Central memory CD8-positive, alpha-beta T cell (primary cell): ENCODE results near the gene FRMD4A.
A peak's percentile ranks its signal among the peaks of the same experiment; 100 is the strongest.
"Not testable (repeated sequence)": the region's sequence is repeated elsewhere in the genome, so short reads cannot be mapped to it uniquely, and the experiment has no call there.

Experiments
- ATAC-seq: fragments of 150-1000 bp; cut with Tn5 transposase; replicated peaks from 2 replicates; pipeline ENCODE4 v1.10.0; 2022; ENCODE audit warnings: mild to moderate bottlenecking, moderate FRiP score, moderate number of reproducible peaks; ENCODE audit not compliant: poor library complexity, severe bottlenecking; ENCODE audit errors: extremely low read depth
- DNase-seq, 2 donors: peaks; one replicate each; pipeline ENCODE4 v3.0.0; 2021; ENCODE audit warnings: low spot score in 2 of 2
- H3K27ac Mint-ChIP-seq: one replicate; pipeline ENCODE4 v1.8.0; 2022; ENCODE audit warnings: low read depth, mild to moderate bottlenecking, moderate library complexity, mixed read lengths
- H3K27me3 Mint-ChIP-seq: one replicate; pipeline ENCODE4 v1.8.0; 2022; ENCODE audit warnings: mixed read lengths
- H3K36me3 Mint-ChIP-seq: one replicate; pipeline ENCODE4 v1.8.0; 2022; ENCODE audit warnings: mild to moderate bottlenecking, moderate library complexity, mixed read lengths; ENCODE audit not compliant: insufficient read depth
- H3K4me1 Mint-ChIP-seq: one replicate; pipeline ENCODE4 v1.8.0; 2022; ENCODE audit warnings: mixed read lengths
- H3K4me3 Mint-ChIP-seq: one replicate; pipeline ENCODE4 v1.8.0; 2022; ENCODE audit warnings: mild to moderate bottlenecking, moderate library complexity, mixed read lengths
- H3K9me3 Mint-ChIP-seq: one replicate; pipeline ENCODE4 v1.8.0; 2022; ENCODE audit warnings: mixed read lengths

The FRMD4A gene

DNA sequence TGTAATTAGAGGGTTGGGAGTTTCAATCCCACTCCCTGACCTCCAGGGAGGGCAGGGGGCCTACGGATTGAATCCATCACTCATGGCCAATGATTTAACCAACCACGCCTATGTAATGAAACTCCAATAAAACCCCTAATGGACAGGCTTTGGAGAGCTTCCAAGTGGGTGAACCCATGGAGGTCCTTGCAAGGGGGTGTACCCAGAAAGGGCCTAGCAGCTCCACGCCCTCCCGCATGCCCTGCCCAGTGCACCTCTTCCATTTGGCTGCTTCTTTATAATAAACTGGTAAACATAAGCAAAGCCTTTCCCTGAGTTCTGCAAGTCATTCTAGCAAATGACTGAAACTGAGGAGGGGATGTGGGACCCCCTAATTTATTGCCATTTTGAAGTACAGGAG is 280.1 kb downstream of the FRMD4A start:
- Mint-ChIP-seq H3K4me1 (no peaks in the 10 kb centered on the region), H3K9me3 (peaks cover 8% of the 10 kb centered on the region), H3K4me3 (no peak overlapping the region), H3K36me3 (no peaks in the 10 kb centered on the region), H3K27ac (no peak overlapping the region), H3K27me3 (peaks cover 31% of the 10 kb centered on the region)
- ATAC-seq (no peak), DNase-seq (no peak)

DNA sequence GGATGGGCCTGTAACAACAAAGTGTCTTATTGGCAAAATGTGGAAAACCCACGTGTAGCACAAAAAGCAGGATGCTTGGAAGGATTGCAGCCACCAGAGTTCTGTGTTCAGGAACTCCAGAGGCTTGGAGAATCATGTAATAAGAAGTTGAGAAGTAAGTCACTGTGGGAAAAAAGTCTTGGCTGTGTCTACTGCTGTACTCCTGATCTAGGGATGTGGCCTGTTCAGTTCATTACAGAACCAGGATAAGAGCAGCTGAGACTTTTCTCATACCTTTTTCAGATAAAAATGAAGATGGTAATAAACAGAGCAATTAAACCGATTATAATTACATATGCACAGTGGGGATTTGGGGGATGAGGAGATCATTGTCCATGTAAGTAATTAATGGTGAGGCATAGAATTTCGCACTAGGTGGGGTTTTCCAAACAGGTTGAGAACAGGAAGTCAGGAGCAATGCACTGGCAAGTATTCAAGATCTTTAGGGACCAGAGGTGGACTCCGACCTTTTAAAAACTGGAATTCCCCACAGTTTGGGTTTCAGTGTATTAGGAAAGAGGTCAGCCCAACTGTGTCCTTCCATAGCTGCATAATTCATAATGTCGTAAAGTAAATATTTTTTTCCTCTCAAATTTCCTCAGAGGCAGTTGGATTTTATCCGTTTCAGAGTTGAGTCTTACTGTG is 281.7 kb downstream of the FRMD4A start:
- ATAC-seq = no peak
- no peaks in the 10 kb centered on the region for H3K4me1 Mint-ChIP-seq
- peaks cover 22% of the 10 kb centered on the region for H3K27me3 Mint-ChIP-seq
- no peaks in the 10 kb centered on the region for H3K36me3 Mint-ChIP-seq
- H3K9me3 Mint-ChIP-seq = peaks cover 8% of the 10 kb centered on the region
- DNase-seq = no peak
- H3K27ac Mint-ChIP-seq = no peak overlapping the region
- no peak overlapping the region for H3K4me3 Mint-ChIP-seq

DNA sequence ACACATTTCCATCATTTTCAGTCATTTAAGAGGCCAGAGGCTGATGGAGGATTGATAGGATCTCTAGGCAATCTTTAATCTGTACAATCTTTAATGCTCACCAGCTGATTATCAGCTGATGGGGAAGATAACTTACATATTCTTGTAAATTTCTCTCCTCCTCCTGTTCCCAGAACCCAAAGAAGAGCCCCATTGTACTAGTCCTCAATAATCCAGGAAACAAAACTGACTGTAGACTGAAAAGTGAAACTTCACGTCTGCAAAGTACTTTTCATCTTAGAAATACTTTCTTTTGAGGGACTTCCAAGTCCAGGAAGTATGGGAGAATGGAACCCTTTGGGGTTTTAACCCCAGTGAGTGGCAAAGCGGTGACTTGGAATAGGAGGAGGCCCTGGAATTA is 283.3 kb downstream of the FRMD4A start:
- Mint-ChIP-seq H3K27ac (no peak overlapping the region), H3K36me3 (no peaks in the 10 kb centered on the region), H3K4me1 (no peaks in the 10 kb centered on the region), H3K9me3 (peaks cover 8% of the 10 kb centered on the region), H3K4me3 (no peak overlapping the region), H3K27me3 (peaks cover 19% of the 10 kb centered on the region)
- DNase-seq (no peak), ATAC-seq (no peak)

DNA sequence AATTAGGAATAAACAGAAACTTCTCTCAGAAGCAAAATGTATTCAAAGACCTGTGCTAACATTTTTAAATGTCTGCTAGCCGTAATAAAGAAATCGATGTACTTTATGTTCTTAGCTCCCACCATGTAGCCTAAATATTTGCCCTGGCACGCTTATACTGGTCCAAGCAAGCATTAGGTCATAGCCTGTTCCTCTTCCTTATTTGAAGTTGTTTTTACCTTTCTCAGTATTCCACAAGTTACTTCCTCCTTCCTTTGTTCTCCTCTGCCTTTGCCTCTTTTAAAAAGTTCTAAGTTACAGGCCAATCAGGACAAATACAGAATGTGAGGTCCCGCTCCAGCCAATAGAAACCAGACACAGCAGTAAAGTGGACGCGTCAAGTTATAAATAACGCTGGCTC is 288.7 kb downstream of the FRMD4A start:
- ATAC-seq, H3K4me1 Mint-ChIP-seq, H3K36me3 Mint-ChIP-seq, H3K27ac Mint-ChIP-seq, H3K9me3 Mint-ChIP-seq, H3K27me3 Mint-ChIP-seq, H3K4me3 Mint-ChIP-seq, DNase-seq: not testable (repeated sequence)

DNA sequence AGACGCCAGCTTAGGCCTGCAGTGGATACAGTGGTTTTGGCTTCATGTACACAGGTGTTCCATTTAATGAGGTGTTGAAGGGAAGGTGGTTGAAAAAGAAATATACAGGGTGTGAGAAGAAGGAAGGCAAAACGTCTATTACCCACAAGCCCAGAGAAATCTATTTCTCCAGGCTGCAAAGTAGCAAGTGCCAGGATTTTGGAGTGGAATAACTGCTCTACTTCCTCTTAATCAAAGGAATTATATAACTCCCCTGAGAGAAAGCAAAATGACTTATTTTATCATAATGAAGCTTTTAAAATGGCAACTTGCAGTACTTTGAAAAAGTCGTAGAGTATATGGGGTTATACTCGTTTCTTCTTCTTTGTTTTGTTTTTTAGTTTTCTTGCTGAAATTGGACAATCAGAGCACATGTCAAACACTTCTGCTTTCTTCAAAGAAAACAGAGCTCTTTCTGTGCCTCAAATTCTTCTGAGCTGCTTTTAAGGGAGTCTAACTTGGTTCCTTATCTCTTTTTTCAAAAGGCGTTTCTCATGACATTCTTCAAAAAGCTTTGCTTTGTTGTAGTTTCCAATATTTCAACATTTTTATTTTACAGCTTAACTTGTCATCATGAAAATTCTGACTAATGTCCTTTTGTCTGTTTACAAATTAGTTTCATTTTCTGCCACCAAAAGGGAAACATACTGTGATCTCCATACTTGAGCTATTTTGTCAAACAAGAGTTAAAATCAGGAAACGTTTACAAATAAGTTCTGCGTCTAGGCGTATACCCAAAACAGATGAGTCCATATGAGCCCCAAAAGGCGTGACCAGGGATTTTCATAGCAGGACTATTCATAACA is 289.7 kb downstream of the FRMD4A start:
- Mint-ChIP-seq H3K27me3 (no peaks in the 10 kb centered on the region), H3K36me3 (peaks cover 2% of the 10 kb centered on the region), H3K9me3 (no peaks in the 10 kb centered on the region)

DNA sequence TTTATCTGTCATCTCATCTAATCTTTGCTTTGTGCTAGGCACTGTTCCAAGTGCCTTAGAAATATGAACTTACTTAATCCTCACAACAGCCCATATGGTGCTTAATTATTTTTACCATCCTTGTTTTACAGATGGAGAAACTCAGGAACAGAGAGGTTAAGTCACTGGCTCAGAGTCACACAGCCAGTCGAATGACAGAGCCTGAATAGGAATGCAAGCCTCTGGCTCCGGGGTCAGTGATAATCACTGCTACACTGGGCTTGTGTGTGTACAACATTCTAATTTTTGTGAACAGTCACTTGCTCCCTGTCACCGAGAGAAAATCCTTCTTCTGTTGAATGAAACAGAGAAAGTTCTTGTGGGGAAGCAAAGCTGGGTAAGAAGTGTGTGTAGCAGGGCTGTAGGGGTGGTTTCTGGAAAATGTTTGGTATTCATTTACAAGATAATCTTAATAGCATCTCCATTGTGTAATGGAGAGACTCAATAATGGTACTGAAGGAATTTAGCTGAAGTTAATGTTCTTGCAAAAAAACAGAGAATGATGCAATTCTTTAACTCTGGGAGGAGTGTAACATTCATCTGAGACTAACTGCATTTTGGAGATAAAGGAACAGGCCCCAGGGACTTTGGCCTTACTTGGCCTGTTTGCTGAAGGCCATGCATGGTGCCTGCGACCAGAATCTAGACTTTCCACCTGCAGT is 290.6 kb downstream of the FRMD4A start:
- H3K4me1 Mint-ChIP-seq = no peaks in the 10 kb centered on the region
- no peaks in the 10 kb centered on the region for H3K27me3 Mint-ChIP-seq
- H3K9me3 Mint-ChIP-seq = no peaks in the 10 kb centered on the region
- H3K4me3 Mint-ChIP-seq = no peak overlapping the region
- ATAC-seq (no peak), DNase-seq (no peak)
- peaks cover 2% of the 10 kb centered on the region for H3K36me3 Mint-ChIP-seq
- H3K27ac Mint-ChIP-seq = no peak overlapping the region

More for the DNA sequence above, 289.7 kb downstream of the FRMD4A start:
- Mint-ChIP-seq H3K27ac (no peak overlapping the region), H3K4me3 (no peak overlapping the region), H3K4me1 (no peaks in the 10 kb centered on the region)
- ATAC-seq (no peak), DNase-seq (no peak)

DNA sequence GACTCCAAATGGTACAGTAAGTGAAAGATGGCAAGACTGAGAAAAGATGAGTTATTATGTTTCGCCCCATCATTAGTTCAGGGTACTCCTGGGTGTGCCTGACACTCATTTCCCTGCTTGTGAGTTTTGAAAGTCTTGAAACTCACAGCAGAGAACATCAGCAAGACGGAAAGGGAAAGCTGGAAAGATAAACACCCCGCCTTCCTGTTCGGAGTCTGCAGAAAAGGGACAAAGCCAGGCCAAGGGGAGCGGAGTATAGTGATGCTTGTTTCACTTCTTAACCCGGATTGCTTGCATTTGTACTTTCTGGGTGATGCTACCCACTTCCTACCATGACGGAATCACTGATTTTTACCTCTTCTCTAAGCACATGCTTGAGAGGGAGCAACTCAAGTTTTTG is 294.5 kb downstream of the FRMD4A start:
- Mint-ChIP-seq H3K27me3 (no peaks in the 10 kb centered on the region), H3K27ac (no peak overlapping the region), H3K36me3 (peaks cover 2% of the 10 kb centered on the region), H3K4me3 (no peak overlapping the region), H3K4me1 (peaks cover 9% of the 10 kb centered on the region), H3K9me3 (no peaks in the 10 kb centered on the region)
- ATAC-seq = no peak
- DNase-seq = no peak

DNA sequence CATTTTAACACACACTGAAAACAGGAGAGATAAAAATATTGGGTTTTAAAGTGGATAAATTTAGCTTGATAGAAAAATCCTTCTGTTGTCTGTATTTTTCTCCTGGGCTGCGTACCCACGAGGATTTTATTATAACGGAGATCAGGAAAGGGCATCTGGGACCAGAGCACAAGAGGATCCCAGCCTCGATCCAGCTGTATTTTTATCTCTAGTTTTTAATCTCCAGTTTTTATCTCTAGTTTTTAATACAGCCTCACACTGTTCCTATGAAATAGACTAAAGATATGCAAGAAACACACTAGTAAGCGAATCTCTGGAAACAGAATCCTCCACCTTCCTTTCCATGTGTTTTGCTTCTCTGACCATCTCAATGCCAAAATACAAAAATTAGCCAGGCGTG is 295.2 kb downstream of the FRMD4A start:
- Mint-ChIP-seq H3K9me3 (no peaks in the 10 kb centered on the region), H3K36me3 (peaks cover 2% of the 10 kb centered on the region), H3K4me1 (peaks cover 9% of the 10 kb centered on the region), H3K4me3 (no peak overlapping the region), H3K27me3 (no peaks in the 10 kb centered on the region), H3K27ac (no peak overlapping the region)
- no peak for ATAC-seq
- no peak for DNase-seq

DNA sequence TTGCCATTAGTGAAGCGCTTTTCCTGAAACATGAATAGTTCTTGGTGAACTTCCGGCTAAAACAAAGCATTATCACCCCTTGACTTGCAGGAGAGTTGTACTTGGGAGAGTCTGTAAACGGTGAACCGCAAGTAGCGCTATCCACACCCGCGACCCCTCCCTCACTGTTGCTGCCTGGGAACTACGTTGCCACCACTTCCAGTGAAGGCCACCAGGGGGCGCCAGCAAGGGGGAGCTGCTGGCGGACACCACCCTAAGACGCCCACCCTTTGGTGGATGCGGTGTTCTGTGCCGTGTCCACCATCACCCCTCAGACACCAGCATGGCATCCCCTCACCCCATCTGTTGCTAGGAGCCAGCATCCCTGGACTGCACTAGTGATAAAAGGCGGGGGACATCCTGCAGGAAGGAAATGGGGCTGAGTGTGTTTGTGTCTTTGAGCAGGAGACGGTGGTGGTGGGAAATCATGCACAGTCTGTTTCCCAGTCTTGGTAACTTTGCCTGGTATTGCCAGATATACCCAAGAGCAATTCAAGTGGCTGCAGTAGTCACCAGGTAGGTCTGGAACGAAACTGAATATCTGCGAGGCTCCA is 298.2 kb downstream of the FRMD4A start:
- ATAC-seq = peak; percentile 62
- Mint-ChIP-seq H3K36me3 (peaks cover 2% of the 10 kb centered on the region), H3K9me3 (no peaks in the 10 kb centered on the region), H3K27ac (no peak overlapping the region), H3K4me1 (peaks cover 9% of the 10 kb centered on the region), H3K4me3 (no peak overlapping the region), H3K27me3 (peaks cover 23% of the 10 kb centered on the region)
- peak in 1 of 2 donors; percentile 19 for DNase-seq

DNA sequence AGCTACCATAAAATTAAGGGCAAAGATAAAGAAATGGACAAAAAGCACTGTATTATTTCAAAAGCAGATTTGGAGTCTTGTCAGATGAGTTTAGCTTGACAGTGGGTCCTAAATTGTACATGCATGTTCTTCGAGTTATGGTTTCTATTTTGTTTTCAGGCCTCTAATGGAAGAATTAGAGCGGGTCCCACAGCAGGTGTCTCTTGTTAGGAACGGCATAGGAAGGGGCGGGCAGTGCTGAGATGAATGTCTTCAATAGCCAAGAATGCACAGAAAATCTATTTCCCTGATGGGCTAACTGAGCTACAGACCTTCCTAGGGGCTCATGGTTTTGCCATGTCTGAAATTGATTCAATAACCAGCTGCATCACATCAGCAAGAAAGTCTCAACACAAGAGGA is 304.4 kb downstream of the FRMD4A start:
- ATAC-seq (no peak), DNase-seq (no peak)
- peaks cover 23% of the 10 kb centered on the region for H3K27me3 Mint-ChIP-seq
- H3K36me3 Mint-ChIP-seq = no peaks in the 10 kb centered on the region
- H3K9me3 Mint-ChIP-seq = no peaks in the 10 kb centered on the region
- no peaks in the 10 kb centered on the region for H3K4me1 Mint-ChIP-seq
- H3K4me3 Mint-ChIP-seq = no peak overlapping the region
- no peak overlapping the region for H3K27ac Mint-ChIP-seq

DNA sequence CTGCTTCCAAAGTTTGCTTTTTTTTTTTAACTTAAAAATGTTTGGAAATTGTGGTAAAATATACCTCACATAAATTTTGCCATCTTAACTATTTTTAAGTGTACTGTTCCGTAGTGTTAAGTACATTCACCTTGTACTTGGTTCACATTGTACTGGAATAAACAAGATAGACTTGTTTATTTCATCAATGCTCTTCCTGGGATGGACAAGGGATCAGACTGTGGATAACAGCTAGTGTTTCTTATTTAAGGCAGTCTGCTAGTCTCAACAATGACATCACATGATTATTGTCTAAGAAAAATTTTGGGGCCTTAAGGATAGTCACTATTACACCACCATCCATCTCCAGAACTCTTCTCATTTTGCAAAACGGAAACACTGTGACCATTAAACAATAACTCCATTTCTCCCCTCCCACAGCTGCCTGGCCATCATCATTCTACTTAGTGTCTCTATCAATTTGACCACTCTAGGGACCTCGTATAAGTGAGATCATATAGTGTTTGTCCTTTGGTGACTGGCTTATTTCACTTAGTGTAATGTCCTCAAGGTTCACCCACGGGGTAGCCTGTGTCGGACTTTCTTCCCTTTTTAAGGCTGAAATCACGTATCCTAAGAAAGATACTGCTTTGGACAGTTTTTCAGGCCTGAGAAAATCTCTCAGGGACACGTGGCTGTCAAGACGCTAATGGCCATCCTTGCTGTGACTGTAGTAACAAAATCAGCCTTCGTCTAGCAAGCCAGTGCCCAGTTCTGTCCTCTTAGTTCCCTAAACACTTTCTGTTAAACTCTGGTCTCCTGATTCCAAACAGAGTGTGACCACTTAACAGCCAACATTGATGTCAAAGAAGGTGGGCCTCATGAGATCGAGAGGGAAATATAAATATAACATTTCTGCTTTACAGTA is 305.2 kb downstream of the FRMD4A start:
- H3K27ac Mint-ChIP-seq = no peak overlapping the region
- no peaks in the 10 kb centered on the region for H3K9me3 Mint-ChIP-seq
- ATAC-seq (no peak), DNase-seq (no peak)
- H3K4me3 Mint-ChIP-seq = no peak overlapping the region
- H3K36me3 Mint-ChIP-seq = no peaks in the 10 kb centered on the region
- H3K27me3 Mint-ChIP-seq = peaks cover 23% of the 10 kb centered on the region
- no peaks in the 10 kb centered on the region for H3K4me1 Mint-ChIP-seq
